Measurements from ENCODE around the gene DOK3.

The DOK3 gene

DNA sequence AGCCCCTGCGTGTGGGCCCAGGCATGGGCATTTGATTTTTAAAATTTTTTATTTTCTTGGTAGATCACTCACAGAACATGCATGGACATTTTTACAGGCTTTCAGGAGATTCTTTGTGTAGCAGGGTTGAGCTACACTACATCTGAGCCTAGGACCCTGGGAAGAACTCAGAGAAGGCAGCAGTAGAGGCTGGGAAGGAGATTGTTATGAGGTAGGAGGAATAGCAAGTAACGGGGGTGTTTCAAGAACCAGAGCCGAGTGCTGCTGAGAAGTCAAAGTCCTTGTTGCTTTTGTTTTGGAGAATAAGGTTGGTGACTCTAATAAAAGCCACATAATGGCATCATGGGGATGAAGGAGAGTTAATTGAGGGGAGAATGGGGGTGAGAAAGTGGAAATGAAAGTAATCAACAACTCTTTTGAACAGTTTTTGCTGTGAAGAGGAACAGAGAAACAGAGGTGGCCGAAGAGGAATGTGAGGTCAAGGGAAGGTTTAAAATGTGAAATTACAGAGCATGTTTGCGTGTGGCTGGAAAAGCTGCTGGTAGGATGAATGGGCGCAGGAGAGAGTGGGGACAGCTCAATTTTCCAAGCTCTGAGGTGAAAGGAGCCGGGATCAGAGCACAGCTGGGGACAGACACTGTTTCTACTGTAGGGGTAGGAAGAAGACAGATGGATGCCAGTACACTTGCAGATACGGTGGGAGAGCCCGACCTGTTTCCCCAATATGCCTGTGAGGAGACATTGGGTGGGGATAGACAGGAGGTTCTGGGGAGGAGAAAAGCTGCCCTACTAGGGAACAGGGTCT lies 7.5 kb downstream of the DOK3 start:
- ATAC-seq: no peak
- TF ChIP-seq TSHZ2 (CRISPR knock-in tag; IDR thresholded peaks at IDR 0.05): no peak
- TF ChIP-seq ISL1 (CRISPR knock-in tag; IDR thresholded peaks at IDR 0.05): no peak
- TF ChIP-seq PPARA (CRISPR knock-in tag; IDR thresholded peaks at IDR 0.05; ENCODE audit: borderline replicate concordance): no peak
- TF ChIP-seq ZNF8 (CRISPR knock-in tag; IDR thresholded peaks at IDR 0.05): no peak
- no peak for TF ChIP-seq SNAI2 (CRISPR knock-in tag; IDR thresholded peaks at IDR 0.05)
- TF ChIP-seq BACH2 (CRISPR knock-in tag; IDR thresholded peaks at IDR 0.05; ENCODE audit: borderline replicate concordance): no peak
- TF ChIP-seq PATZ1 (CRISPR knock-in tag; IDR thresholded peaks at IDR 0.05; ENCODE audit: borderline replicate concordance): no peak
- TF ChIP-seq ARNTL (CRISPR knock-in tag; IDR thresholded peaks at IDR 0.05; ENCODE audit: borderline replicate concordance, low read depth): no peak
- TF ChIP-seq, protein P1, sequence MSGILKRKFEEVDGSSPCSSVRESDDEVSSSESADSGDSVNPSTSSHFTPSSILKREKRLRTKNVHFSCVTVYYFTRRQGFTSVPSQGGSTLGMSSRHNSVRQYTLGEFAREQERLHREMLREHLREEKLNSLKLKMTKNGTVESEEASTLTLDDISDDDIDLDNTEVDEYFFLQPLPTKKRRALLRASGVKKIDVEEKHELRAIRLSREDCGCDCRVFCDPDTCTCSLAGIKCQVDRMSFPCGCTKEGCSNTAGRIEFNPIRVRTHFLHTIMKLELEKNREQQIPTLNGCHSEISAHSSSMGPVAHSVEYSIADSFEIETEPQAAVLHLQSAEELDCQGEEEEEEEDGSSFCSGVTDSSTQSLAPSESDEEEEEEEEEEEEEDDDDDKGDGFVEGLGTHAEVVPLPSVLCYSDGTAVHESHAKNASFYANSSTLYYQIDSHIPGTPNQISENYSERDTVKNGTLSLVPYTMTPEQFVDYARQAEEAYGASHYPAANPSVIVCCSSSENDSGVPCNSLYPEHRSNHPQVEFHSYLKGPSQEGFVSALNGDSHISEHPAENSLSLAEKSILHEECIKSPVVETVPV (CRISPR knock-in tag; IDR thresholded peaks at IDR 0.05): no peak
- no peak for TF ChIP-seq ESRRG (CRISPR knock-in tag; IDR thresholded peaks at IDR 0.05)
- TF ChIP-seq ZC3H10 (CRISPR knock-in tag; IDR thresholded peaks at IDR 0.05): no peak
- no peak for TF ChIP-seq CREB5 (CRISPR knock-in tag; IDR thresholded peaks at IDR 0.05; ENCODE audit: low read depth)
- no peak for TF ChIP-seq ZFP30 (CRISPR knock-in tag; IDR thresholded peaks at IDR 0.05)

GRCh38 chr5:177500685-177501522 lies 8.7 kb downstream of the DOK3 start:
- peak; percentile 64 for ATAC-seq
- no peak for TF ChIP-seq TCF4 (CRISPR knock-in tag; IDR thresholded peaks at IDR 0.05; ENCODE audit: borderline replicate concordance)
- TF ChIP-seq GLIS3 (CRISPR knock-in tag; IDR thresholded peaks at IDR 0.05): no peak
- TF ChIP-seq, protein P1 (CRISPR knock-in tag; IDR thresholded peaks at IDR 0.05): no peak
- TF ChIP-seq CSDC2 (CRISPR knock-in tag; IDR thresholded peaks at IDR 0.05): no peak
- TF ChIP-seq ZFP30 (CRISPR knock-in tag; IDR thresholded peaks at IDR 0.05): no peak
- TF ChIP-seq ESRRG (CRISPR knock-in tag; IDR thresholded peaks at IDR 0.05): no peak
- no peak for TF ChIP-seq PPARA (CRISPR knock-in tag; IDR thresholded peaks at IDR 0.05; ENCODE audit: borderline replicate concordance)
- TF ChIP-seq CREB5 (CRISPR knock-in tag; IDR thresholded peaks at IDR 0.05; ENCODE audit: low read depth): no peak
- TF ChIP-seq PATZ1 (CRISPR knock-in tag; IDR thresholded peaks at IDR 0.05; ENCODE audit: borderline replicate concordance): no peak
- TF ChIP-seq ZC3H10 (CRISPR knock-in tag; IDR thresholded peaks at IDR 0.05): no peak
- no peak for TF ChIP-seq BACH2 (CRISPR knock-in tag; IDR thresholded peaks at IDR 0.05; ENCODE audit: borderline replicate concordance)

Measured in SK-N-SH treated with all-trans-retinoic acid at 6 μM for 48 hours (cell line).